ENCODE data around the gene PATE3. TPM values are rescaled to one million over a fixed set of nuclear protein-coding genes. Genes with fewer than 3 reads are reported as not detected.

PATE3 gene
- polyA plus RNA-seq, 1 donor from 2014 or later, result not detected

DNA sequence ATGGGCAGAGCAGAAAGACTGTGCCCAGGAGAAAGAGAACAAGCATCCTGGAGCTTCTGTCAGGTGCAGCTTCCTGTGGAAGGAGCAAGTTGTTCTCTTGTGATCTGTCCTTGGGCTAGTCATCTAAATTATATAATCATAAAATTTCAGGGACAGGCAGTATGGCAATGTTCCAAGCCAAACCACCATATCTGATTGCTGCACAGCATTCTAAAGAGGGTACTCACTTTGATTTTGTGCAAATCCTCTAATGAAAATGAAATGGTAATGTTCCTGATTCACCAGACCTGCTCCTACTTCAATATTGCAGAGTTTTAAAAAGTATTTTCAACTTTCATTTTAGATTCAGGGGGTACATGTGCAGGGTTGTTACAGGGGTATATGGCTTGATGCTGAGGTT lies 9.2 kb upstream of the PATE3 start, which contains the start of gene PATE2:
PATE2 (minus strand) TSS at position 101 of the 400 bp plus-strand sequence; CDS start at position 46, 55 bp downstream.
- Histone ChIP-seq H3K9ac (ENCODE audit: low read length) (no peak within 1 kb of the TSS), H3K9me2 (ENCODE audit: insufficient read depth, low read length) (no peaks in the 10 kb centered on the region), H3F3A (ENCODE audit: insufficient read depth, low read length, poor library complexity, severe bottlenecking) (no peaks in the 10 kb centered on the region), H3K4me3 (ENCODE audit: low read length) (no peak within 1 kb of the TSS), H2AFZ (ENCODE audit: low read depth, low read length) (no peak within 1 kb of the TSS), H3K27ac (ENCODE audit: low read length) (peak within 1 kb of the TSS; percentile 46), H3K79me2 (replicated peaks; ENCODE audit: insufficient read depth, low read length) (no peaks in the 10 kb centered on the region), H3K36me3 (ENCODE audit: insufficient read depth, low read length) (no peaks in the 10 kb centered on the region), H3K27me3 (ENCODE audit: insufficient read depth, low read depth, low read length) (no peaks in the 10 kb centered on the region), H3K4me2 (ENCODE audit: low read length) (no peak within 1 kb of the TSS), H3K9me3 (ENCODE audit: low read length) (no peaks in the 10 kb centered on the region), H4K20me1 (ENCODE audit: insufficient read depth) (no peaks in the 10 kb centered on the region)
- TF ChIP-seq MXI1 (conservative IDR thresholded peaks at IDR 0.05; ENCODE audit: poor library complexity, severe bottlenecking) (no peak), SMC3 (conservative IDR thresholded peaks at IDR 0.05; ENCODE audit: poor library complexity) (no peak)
- TF ChIP-seq, protein P1, sequence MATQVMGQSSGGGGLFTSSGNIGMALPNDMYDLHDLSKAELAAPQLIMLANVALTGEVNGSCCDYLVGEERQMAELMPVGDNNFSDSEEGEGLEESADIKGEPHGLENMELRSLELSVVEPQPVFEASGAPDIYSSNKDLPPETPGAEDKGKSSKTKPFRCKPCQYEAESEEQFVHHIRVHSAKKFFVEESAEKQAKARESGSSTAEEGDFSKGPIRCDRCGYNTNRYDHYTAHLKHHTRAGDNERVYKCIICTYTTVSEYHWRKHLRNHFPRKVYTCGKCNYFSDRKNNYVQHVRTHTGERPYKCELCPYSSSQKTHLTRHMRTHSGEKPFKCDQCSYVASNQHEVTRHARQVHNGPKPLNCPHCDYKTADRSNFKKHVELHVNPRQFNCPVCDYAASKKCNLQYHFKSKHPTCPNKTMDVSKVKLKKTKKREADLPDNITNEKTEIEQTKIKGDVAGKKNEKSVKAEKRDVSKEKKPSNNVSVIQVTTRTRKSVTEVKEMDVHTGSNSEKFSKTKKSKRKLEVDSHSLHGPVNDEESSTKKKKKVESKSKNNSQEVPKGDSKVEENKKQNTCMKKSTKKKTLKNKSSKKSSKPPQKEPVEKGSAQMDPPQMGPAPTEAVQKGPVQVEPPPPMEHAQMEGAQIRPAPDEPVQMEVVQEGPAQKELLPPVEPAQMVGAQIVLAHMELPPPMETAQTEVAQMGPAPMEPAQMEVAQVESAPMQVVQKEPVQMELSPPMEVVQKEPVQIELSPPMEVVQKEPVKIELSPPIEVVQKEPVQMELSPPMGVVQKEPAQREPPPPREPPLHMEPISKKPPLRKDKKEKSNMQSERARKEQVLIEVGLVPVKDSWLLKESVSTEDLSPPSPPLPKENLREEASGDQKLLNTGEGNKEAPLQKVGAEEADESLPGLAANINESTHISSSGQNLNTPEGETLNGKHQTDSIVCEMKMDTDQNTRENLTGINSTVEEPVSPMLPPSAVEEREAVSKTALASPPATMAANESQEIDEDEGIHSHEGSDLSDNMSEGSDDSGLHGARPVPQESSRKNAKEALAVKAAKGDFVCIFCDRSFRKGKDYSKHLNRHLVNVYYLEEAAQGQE (IDR thresholded peaks at IDR 0.05; ENCODE audit: borderline replicate concordance), result no peak

DNA sequence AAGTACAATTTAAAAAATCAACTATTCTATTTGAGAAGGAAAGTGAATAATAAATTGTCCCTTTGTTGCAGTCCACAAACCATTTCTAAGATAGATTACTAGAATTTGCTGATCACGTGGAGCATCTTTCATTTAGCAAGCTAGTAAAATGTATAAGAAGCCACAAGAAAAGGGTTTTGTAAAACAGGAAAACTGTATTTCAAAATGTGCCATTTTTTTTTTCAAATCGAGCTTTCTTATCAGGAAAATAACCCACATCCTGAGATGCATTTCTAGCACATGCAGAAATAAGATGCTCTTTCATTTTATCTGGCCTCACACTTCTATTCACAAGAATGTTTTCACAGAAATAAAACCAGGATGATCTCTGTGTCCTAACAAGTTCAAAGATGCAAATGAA lies 3.2 kb upstream of the PATE3 start:
- Histone ChIP-seq H3K4me3 (ENCODE audit: low read length) (no peak overlapping the region), H3K9me2 (ENCODE audit: insufficient read depth, low read length) (no peaks in the 10 kb centered on the region), H3K9ac (ENCODE audit: low read length) (no peak overlapping the region), H3K9me3 (ENCODE audit: low read length) (no peaks in the 10 kb centered on the region), H3K79me2 (replicated peaks; ENCODE audit: insufficient read depth, low read length) (no peaks in the 10 kb centered on the region), H3K4me2 (ENCODE audit: low read length) (no peak overlapping the region), H3K27me3 (ENCODE audit: insufficient read depth, low read depth, low read length) (no peaks in the 10 kb centered on the region), H3K36me3 (ENCODE audit: insufficient read depth, low read length) (no peaks in the 10 kb centered on the region), H3F3A (ENCODE audit: insufficient read depth, low read length, poor library complexity, severe bottlenecking) (no peaks in the 10 kb centered on the region), H4K20me1 (ENCODE audit: insufficient read depth) (no peaks in the 10 kb centered on the region), H2AFZ (ENCODE audit: low read depth, low read length) (no peak overlapping the region), H3K27ac (ENCODE audit: low read length) (no peak overlapping the region)
- TF ChIP-seq RAD21 (conservative IDR thresholded peaks at IDR 0.05), result no peak
- TF ChIP-seq SMC3 (conservative IDR thresholded peaks at IDR 0.05; ENCODE audit: poor library complexity), result no peak
- TF ChIP-seq, protein P1 (IDR thresholded peaks at IDR 0.05; ENCODE audit: borderline replicate concordance), result no peak
- TF ChIP-seq EP300 (conservative IDR thresholded peaks at IDR 0.05; ENCODE audit: poor library complexity, severe bottlenecking), result no peak
- no peak for TF ChIP-seq EZH2 (IDR thresholded peaks at IDR 0.05; ENCODE audit: borderline replicate concordance, insufficient read depth, low read length, poor library complexity, severe bottlenecking)
- no peak for TF ChIP-seq TAF1 (IDR thresholded peaks at IDR 0.05; ENCODE audit: low read depth)
- TF ChIP-seq POLR2AphosphoS5 (IDR thresholded peaks at IDR 0.05), result no peak
- no peak for TF ChIP-seq MXI1 (conservative IDR thresholded peaks at IDR 0.05; ENCODE audit: poor library complexity, severe bottlenecking)

Measured in neural cell (in vitro differentiated cells).